Upper lobe of left lung (tissue), 6 donors: ENCODE data around the gene AMY1C. TPM values are rescaled to one million over a fixed set of nuclear protein-coding genes. Genes with fewer than 3 reads are reported as not detected.

ENCODE experiments used
- ATAC-seq, 2 donors: fragments of 200-7000 bp; cut with Tn5 transposase; one replicate each; pipeline ENCODE4 v1.9.1; 2022; ENCODE audit warnings: mild to moderate bottlenecking in 2 of 2, moderate library complexity in 2 of 2; ENCODE audit not compliant: low FRiP score in 2 of 2
- DNase-seq, 2 donors: peaks; one replicate each; pipeline ENCODE4 v3.0.0-alpha.2; 2019 to 2020
- H3K27ac ChIP-seq, 4 donors: fragments of 200-600 bp; sonication (generic); one replicate each; pipeline ENCODE4 v1.5.1; 2016 to 2019
- H3K27me3 ChIP-seq, 4 donors: fragments of 200-600 bp; sonication (generic); one replicate each; pipeline ENCODE4 v1.5.1; 2017 to 2019
- H3K36me3 ChIP-seq, 4 donors: fragments of 200-600 bp; sonication (generic); one replicate each; pipeline ENCODE4 v1.5.1; 2016 to 2019
- H3K4me1 ChIP-seq, 4 donors: fragments of 200-600 bp; sonication (generic); one replicate each; pipeline ENCODE4 v1.5.1; 2018 to 2019
- H3K4me3 ChIP-seq, 4 donors: fragments of 200-600 bp; sonication (generic); one replicate each; pipeline ENCODE4 v1.5.1; 2017 to 2019; ENCODE audit warnings: mild to moderate bottlenecking in 2 of 4, moderate library complexity in 1 of 4
- H3K9me3 ChIP-seq, 4 donors: fragments of 200-600 bp; sonication (generic); one replicate each; pipeline ENCODE4 v1.5.1; 2018 to 2019
- EP300 ChIP-seq, 4 donors: sonication (generic); formaldehyde crosslinking; IDR thresholded peaks; one replicate each; pipeline ENCODE4 v1.5.1; 2017; ENCODE audit warnings: antibody characterized with exemption in 4 of 4, control low read depth in 2 of 4
- POLR2A ChIP-seq, 4 donors: fragments of 450-650 bp; IDR thresholded peaks; one replicate each; pipeline ENCODE4 v1.5.1; 2016 to 2017; ENCODE audit warnings: antibody characterized with exemption in 4 of 4, mild to moderate bottlenecking in 2 of 4
- POLR2AphosphoS5 ChIP-seq, 2 donors: sonication (generic); formaldehyde crosslinking; IDR thresholded peaks; one replicate each; pipeline ENCODE4 v1.5.1; 2017; ENCODE audit warnings: antibody characterized with exemption in 2 of 2
- WGBS, 2 donors: methylation state at CpG; one replicate each; pipeline ENCODE4 v1.1.5; 2017 to 2018; 5-methylcytosine and 5-hydroxymethylcytosine counted together
- total RNA-seq, 6 donors: library from RNA; depleted of rRNA in 4 of 6; stranded (reverse); fragments of >200 nt in 4 of 6; gene quantifications; one replicate each; pipeline versions ENCODE4 v1.1.0 to v1.2.1, GENCODE V29; 2016 to 2021
- TF ChIP-seq, protein P1 (sequence below), 6 experiments: fragments of 450-650 bp in 4 of 6; fragments of 200-600 bp in 2 of 6; sonication (generic) in 2 of 6; IDR thresholded peaks; one replicate each; pipeline ENCODE4 v1.5.1; 2016 to 2019; ENCODE audit warnings: antibody characterized with exemption in 6 of 6
- donor health status: DM: no; HTN: no; CAD: no; lungs with moderate emphysema.
- donor health status: DM: no; HTN: yes; CAD: no; lungs with severe emphysema.

The AMY1C gene
- total RNA-seq, 6 donors from 2014 or later: 5.2 to 32.2 (median 12.0) TPM; not detected in 1

DNA sequence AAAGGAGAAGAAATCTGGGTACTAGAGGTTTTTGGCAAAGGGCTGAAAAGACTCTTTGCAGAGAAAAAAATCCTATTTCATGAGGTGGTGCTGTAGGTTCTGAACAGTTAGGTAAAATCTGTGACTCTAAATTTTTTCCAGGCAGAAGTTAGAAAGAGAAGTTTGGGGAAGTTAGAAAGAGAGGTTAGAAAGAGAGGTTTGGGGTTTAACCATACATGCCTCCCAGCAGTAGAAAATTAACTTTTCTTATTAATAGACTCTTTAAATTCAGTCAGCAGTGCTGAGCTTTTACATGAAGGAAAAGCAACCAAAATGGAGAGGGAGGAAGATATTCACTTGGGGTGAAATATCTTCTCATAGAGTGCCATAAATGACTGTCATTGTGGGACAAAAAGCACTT lies 12.2 kb downstream of the AMY1C start:
- H3K36me3 ChIP-seq: no peaks in the 10 kb centered on the region
- H3K27me3 ChIP-seq: no peaks in the 10 kb centered on the region
- DNase-seq (no peak), ATAC-seq (no peak)
- peaks cover 0 to 9% (median 7%) of the 10 kb centered on the region in 4 donors for H3K9me3 ChIP-seq
- no peaks in the 10 kb centered on the region for H3K4me1 ChIP-seq
- no peak overlapping the region for H3K27ac ChIP-seq
- no peak overlapping the region for H3K4me3 ChIP-seq
- TF ChIP-seq POLR2A (IDR thresholded peaks at IDR 0.05) (no peak), POLR2AphosphoS5 (IDR thresholded peaks at IDR 0.05) (no peak), EP300 (IDR thresholded peaks at IDR 0.05) (no peak)
- TF ChIP-seq, protein P1, sequence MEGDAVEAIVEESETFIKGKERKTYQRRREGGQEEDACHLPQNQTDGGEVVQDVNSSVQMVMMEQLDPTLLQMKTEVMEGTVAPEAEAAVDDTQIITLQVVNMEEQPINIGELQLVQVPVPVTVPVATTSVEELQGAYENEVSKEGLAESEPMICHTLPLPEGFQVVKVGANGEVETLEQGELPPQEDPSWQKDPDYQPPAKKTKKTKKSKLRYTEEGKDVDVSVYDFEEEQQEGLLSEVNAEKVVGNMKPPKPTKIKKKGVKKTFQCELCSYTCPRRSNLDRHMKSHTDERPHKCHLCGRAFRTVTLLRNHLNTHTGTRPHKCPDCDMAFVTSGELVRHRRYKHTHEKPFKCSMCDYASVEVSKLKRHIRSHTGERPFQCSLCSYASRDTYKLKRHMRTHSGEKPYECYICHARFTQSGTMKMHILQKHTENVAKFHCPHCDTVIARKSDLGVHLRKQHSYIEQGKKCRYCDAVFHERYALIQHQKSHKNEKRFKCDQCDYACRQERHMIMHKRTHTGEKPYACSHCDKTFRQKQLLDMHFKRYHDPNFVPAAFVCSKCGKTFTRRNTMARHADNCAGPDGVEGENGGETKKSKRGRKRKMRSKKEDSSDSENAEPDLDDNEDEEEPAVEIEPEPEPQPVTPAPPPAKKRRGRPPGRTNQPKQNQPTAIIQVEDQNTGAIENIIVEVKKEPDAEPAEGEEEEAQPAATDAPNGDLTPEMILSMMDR (IDR thresholded peaks at IDR 0.05): no peak

DNA sequence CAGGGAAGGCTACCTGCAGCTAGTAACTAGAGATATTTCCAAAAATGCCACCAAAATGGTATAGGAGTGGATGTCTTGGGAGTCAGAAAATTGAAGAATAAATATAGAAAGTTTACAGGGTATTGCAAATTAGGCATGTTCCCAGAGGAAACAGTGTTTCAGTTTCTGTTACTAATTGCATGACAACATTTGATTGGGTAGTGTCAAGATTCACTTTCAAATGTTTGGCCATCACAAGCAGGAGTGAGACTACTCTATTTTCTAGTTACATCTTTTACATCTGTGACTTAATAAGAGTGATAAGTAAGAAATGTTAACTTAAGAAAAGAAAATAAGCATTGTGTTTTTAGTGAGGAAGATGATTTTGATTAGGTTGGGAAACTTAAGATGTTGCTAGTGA lies 30.2 kb downstream of the AMY1C start:
- Histone ChIP-seq H3K9me3 (no peaks in the 10 kb centered on the region), H3K27me3 (no peaks in the 10 kb centered on the region), H3K4me3 (no peak overlapping the region), H3K4me1 (no peaks in the 10 kb centered on the region), H3K36me3 (no peaks in the 10 kb centered on the region), H3K27ac (no peak overlapping the region)
- no peak for ATAC-seq
- TF ChIP-seq POLR2AphosphoS5 (IDR thresholded peaks at IDR 0.05): no peak
- no peak for TF ChIP-seq EP300 (IDR thresholded peaks at IDR 0.05)
- TF ChIP-seq, protein P1 (IDR thresholded peaks at IDR 0.05): no peak
- no peak for TF ChIP-seq POLR2A (IDR thresholded peaks at IDR 0.05)
- no peak for DNase-seq

DNA sequence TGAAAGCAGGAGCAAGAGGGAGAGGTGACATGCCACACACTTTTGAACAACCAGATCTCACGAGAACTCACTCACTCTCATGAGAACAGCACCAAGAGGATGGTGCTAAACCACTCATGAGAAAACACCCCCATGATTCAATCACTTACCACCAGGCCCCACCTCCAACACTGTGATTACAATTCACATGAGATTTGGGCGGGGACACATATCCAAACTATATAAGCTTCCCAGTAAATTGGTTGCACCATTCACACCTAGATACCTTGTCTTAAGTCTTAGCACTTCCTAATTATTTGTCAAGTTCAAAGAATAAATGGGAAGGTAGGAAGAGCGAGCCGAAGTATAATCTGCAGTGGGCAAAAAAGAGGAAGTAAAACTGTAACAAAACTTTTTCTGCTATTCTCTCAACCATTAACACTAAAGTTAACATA lies 34.3 kb downstream of the AMY1C start:
- Histone ChIP-seq H3K36me3 (no peaks in the 10 kb centered on the region), H3K27me3 (no peaks in the 10 kb centered on the region), H3K4me1 (no peaks in the 10 kb centered on the region), H3K27ac (no peak overlapping the region), H3K4me3 (no peak overlapping the region), H3K9me3 (no peaks in the 10 kb centered on the region)
- 70 to 75% methylated on average over 4 of the region's 4 CpGs for WGBS, 2 donors
- DNase-seq (no peak), ATAC-seq (no peak)
- TF ChIP-seq POLR2AphosphoS5 (IDR thresholded peaks at IDR 0.05) (no peak), POLR2A (IDR thresholded peaks at IDR 0.05) (no peak), EP300 (IDR thresholded peaks at IDR 0.05) (no peak)
- TF ChIP-seq, protein P1 (IDR thresholded peaks at IDR 0.05): no peak

DNA sequence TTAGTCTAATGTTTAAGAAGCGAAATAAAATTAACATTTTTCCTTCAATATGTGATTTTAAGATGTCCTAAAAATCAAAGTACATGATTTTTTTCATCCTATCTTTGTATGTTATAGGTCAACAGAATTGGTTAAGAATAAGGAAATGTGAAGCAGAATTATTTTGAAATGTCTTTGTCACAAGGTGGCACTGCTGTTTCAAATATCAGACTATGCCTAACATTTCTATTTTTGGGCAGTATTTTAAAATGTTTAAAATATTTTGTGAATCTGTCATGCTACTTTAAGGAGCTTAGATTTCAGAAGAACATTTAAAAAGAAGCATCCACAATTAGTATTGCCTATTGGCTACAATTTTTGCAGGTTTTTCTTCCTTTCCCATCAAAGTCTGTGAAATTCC lies 38.7 kb downstream of the AMY1C start:
- DNase-seq: no peak
- H3K4me3 ChIP-seq: no peak overlapping the region
- H3K27me3 ChIP-seq: no peaks in the 10 kb centered on the region
- no peaks in the 10 kb centered on the region for H3K9me3 ChIP-seq
- no peak for TF ChIP-seq POLR2A (IDR thresholded peaks at IDR 0.05)
- no peak for TF ChIP-seq EP300 (IDR thresholded peaks at IDR 0.05)
- TF ChIP-seq, protein P1 (IDR thresholded peaks at IDR 0.05): peak in 1 of 6 experiments; percentile 5
- no peaks in the 10 kb centered on the region for H3K36me3 ChIP-seq
- no peak overlapping the region for H3K27ac ChIP-seq
- H3K4me1 ChIP-seq: no peaks in the 10 kb centered on the region
- no peak for ATAC-seq
- WGBS, 2 donors: 43% methylated on average over 1 of the region's 1 CpG

DNA sequence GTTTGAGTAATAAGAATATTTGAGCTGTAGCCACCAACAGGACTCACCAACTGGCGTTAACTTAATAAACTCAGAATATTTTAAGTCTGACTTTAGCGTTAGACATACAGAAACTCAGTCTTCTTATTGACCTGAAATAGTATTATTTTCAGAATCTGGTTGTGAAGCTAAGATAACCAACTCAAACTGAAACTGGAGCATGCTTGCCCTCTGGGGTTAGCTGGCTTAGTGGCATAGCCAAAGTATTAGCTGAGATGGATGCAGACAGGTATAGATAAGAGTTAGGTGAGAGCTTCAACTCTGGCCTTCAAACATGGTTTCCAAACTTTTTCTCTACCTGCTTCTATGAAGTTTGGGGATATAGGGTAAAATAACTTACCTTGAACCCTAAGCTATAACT lies 40.5 kb downstream of the AMY1C start:
- Histone ChIP-seq H3K27me3 (no peaks in the 10 kb centered on the region), H3K9me3 (no peaks in the 10 kb centered on the region), H3K36me3 (no peaks in the 10 kb centered on the region), H3K4me1 (no peaks in the 10 kb centered on the region), H3K4me3 (no peak overlapping the region), H3K27ac (no peak overlapping the region)
- TF ChIP-seq POLR2A (IDR thresholded peaks at IDR 0.05) (no peak), POLR2AphosphoS5 (IDR thresholded peaks at IDR 0.05) (no peak), EP300 (IDR thresholded peaks at IDR 0.05) (no peak)
- TF ChIP-seq, protein P1 (IDR thresholded peaks at IDR 0.05): no peak
- 87 to 95% methylated on average over 2 of the region's 2 CpGs for WGBS, 2 donors
- DNase-seq (no peak), ATAC-seq (no peak)
